T-helper 1 cell treated with Interleukin-12 subunit alpha and Interleukin-12 subunit beta and Interleukin-4 antibody, amounts not matched to agents 30 μg/mL and 1 μg/mL, for 36 hours (primary cell): ENCODE data around the gene CCDC91.

Experiments
- H3K27ac Mint-ChIP-seq: one replicate; pipeline ENCODE4 v1.8.0; 2021; ENCODE audit warnings: mild to moderate bottlenecking, mixed read lengths
- H3K27me3 Mint-ChIP-seq: one replicate; pipeline ENCODE4 v1.8.0; 2021; ENCODE audit warnings: low read depth, mixed read lengths
- H3K36me3 Mint-ChIP-seq: one replicate; pipeline ENCODE4 v1.8.0; 2021; ENCODE audit warnings: low read depth, mixed read lengths
- H3K4me1 Mint-ChIP-seq: one replicate; pipeline ENCODE4 v1.8.0; 2021; ENCODE audit warnings: low read depth, mixed read lengths
- H3K4me3 Mint-ChIP-seq: one replicate; pipeline ENCODE4 v1.8.0; 2021; ENCODE audit warnings: mild to moderate bottlenecking, moderate library complexity, mixed read lengths
- H3K9me3 Mint-ChIP-seq: one replicate; pipeline ENCODE4 v1.8.0; 2021; ENCODE audit warnings: mixed read lengths

Gene CCDC91, protein sequence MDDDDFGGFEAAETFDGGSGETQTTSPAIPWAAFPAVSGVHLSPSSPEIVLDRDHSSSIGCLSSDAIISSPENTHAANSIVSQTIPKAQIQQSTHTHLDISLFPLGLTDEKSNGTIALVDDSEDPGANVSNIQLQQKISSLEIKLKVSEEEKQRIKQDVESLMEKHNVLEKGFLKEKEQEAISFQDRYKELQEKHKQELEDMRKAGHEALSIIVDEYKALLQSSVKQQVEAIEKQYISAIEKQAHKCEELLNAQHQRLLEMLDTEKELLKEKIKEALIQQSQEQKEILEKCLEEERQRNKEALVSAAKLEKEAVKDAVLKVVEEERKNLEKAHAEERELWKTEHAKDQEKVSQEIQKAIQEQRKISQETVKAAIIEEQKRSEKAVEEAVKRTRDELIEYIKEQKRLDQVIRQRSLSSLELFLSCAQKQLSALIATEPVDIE

DNA sequence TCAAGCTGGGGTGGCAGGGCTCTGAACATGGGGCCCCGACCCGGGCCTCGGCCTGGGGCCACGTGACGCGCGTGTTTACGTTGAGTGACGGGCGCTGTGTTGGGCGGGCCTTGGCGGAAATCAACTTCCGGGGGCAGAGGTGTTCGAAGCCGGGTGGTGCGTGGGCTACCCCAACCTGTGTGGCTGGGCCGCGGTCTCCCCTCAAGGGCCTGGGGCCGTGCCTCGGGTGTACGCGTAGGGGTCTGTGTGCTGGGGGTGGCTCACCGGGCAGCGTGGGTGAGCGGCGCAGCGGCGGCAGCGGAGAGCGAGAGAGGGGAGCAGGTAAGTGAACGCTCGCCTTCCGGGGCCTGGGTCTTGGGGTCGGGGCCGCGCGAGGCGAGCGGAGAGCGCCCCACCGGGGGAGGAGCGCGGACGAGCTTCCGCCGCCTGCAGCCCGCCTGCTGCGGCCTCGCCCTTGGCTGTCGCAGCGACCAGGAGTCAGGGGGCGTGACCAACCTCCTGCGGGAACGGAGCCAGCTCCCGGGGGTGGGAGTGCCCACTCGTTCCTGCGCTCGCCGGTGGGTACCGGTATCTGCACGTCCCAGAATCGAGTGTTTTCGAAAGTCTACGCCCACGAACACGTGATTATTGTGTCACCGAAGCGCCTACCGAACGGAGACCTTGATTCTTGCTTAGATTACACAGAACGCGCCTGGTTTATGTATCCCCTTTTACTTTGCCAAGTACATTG, at the start of gene CCDC91:
TSS of gene CCDC91 (plus strand) at position 136 of the 730 bp plus-strand sequence. CDS start 66,760 bp downstream, outside the sequence.
- Mint-ChIP-seq H3K27me3 (no peaks in the 10 kb centered on the region), H3K4me1 (peaks cover 28% of the 10 kb centered on the region), H3K36me3 (peaks cover 18% of the 10 kb centered on the region), H3K4me3 (peak within 1 kb of the TSS; percentile 94), H3K9me3 (peaks cover 24% of the 10 kb centered on the region), H3K27ac (peak within 1 kb of the TSS; percentile 98)

DNA sequence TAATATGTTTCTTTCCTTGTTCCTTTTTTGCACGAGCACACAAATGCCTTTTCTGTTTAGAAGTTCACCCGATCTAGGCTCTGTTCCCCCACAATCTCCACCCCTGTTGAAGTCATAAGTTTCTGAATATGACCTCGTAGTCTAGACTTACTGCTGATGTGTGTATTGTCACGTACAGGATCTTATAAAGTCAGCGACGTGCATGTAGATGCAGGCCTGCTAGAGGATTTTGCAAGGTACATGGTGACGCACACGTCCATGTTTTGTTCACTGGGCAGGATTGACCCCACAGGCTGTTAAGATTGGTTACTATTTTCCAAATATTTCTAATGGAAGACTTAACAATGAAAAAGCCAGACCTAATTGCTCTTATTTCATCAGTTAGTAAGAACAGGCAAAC, 46.2 kb upstream of the CCDC91 start:
- no peaks in the 10 kb centered on the region for H3K27me3 Mint-ChIP-seq
- no peaks in the 10 kb centered on the region for H3K36me3 Mint-ChIP-seq
- no peaks in the 10 kb centered on the region for H3K4me1 Mint-ChIP-seq
- no peak overlapping the region for H3K27ac Mint-ChIP-seq
- H3K9me3 Mint-ChIP-seq = no peaks in the 10 kb centered on the region
- no peak overlapping the region for H3K4me3 Mint-ChIP-seq

DNA sequence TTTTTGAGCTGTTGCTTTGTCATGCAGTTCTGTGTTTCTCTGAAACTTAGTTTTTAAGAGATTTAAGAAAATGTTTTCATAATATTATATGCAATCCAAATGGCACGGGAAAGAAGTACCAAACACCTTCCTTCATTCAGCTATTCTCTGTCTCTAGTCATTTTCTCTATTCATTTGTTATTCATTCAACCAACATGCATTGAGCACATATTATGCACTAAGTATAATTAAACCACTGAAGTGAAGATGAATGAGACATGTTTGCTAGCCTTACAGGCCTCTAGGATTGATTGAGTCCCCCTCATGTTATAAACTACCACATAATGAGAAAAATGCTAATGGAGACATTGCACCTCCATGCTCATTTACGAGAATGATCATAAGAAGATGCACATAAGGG, 45.7 kb upstream of the CCDC91 start:
- no peaks in the 10 kb centered on the region for H3K27me3 Mint-ChIP-seq
- H3K4me1 Mint-ChIP-seq = no peaks in the 10 kb centered on the region
- no peaks in the 10 kb centered on the region for H3K9me3 Mint-ChIP-seq
- no peak overlapping the region for H3K27ac Mint-ChIP-seq
- H3K36me3 Mint-ChIP-seq = no peaks in the 10 kb centered on the region
- no peak overlapping the region for H3K4me3 Mint-ChIP-seq

DNA sequence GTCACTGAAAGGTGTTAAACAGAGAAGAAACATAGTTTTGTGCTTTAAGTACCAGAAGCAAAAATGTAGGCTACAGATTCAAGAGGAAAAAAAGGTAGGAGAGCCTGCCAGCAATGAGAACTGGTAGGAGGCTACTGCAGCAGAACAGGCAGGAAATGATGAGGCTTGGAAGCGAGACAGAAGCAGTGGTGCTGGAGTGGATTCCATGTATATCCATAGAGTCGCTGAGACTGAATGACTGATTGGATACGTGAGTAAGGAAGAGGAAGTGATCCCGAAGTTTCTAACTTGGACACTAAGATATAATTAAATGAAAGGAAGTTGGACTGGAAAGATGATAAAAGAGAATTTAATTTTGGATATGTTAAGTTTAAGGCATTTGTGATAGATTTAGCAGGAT, 45.0 kb upstream of the CCDC91 start:
- no peak overlapping the region for H3K4me3 Mint-ChIP-seq
- no peaks in the 10 kb centered on the region for H3K27me3 Mint-ChIP-seq
- no peaks in the 10 kb centered on the region for H3K9me3 Mint-ChIP-seq
- no peaks in the 10 kb centered on the region for H3K4me1 Mint-ChIP-seq
- no peaks in the 10 kb centered on the region for H3K36me3 Mint-ChIP-seq
- no peak overlapping the region for H3K27ac Mint-ChIP-seq

DNA sequence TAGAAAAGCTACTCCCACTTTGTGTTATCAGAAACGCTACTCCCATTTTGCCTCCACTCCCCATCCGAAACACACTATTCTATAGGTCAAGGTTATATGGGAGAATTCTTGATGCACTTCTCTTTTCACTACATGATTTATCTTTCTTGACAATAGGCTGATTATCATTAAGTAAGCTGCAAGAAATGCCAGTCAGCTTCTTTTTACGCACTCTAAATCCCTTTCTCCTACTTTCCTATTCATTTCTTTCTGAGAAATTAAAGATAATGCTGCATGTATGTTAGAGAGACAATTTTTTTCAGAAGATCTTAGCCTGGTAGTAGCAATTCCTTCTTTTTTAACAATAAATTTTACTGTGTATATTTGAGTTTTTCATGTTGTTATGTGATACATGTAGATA, 41.0 kb upstream of the CCDC91 start:
- no peak overlapping the region for H3K27ac Mint-ChIP-seq
- no peaks in the 10 kb centered on the region for H3K4me1 Mint-ChIP-seq
- no peaks in the 10 kb centered on the region for H3K27me3 Mint-ChIP-seq
- no peaks in the 10 kb centered on the region for H3K9me3 Mint-ChIP-seq
- no peaks in the 10 kb centered on the region for H3K36me3 Mint-ChIP-seq
- no peak overlapping the region for H3K4me3 Mint-ChIP-seq

DNA sequence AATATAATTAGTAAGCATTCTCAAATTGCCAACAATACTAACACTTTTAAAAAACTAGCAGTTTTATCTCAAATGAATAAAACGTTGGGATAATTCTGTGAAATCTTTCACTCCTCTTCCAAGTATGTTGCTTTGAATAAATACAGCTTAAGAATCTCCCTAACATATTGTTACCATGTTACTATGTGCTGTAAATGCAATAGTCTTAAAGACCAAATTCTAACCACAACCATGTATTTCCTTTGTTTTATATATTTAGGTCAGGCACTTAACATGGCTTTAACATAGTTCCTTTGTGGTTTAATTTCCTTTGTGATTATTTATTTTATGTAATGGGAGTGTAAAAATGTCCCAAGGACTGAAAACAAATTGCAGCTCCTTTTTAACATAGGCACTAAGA, 33.9 kb upstream of the CCDC91 start:
- no peaks in the 10 kb centered on the region for H3K9me3 Mint-ChIP-seq
- no peak overlapping the region for H3K4me3 Mint-ChIP-seq
- no peaks in the 10 kb centered on the region for H3K4me1 Mint-ChIP-seq
- H3K36me3 Mint-ChIP-seq = no peaks in the 10 kb centered on the region
- H3K27ac Mint-ChIP-seq = no peak overlapping the region
- no peaks in the 10 kb centered on the region for H3K27me3 Mint-ChIP-seq

DNA sequence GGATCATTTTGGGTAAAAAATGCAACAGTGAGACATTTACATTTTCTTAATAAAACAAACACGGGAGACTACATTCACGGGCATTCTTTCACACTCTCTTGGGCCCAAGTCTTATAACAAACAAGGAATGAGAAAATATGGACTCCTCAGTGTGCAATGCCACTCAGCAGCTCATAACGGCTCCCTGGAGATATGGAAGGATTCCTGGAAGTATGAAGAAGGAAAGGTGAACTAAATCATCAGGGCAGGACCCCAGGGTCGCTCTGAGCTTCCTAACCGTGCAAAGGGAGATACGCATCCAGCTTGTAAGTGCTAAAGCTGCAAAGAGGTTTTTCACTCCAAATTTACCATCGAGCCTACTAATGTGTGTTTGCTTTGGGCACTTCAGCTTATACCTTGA, 33.5 kb upstream of the CCDC91 start:
- Mint-ChIP-seq H3K27me3 (no peaks in the 10 kb centered on the region), H3K27ac (no peak overlapping the region), H3K9me3 (no peaks in the 10 kb centered on the region), H3K4me1 (no peaks in the 10 kb centered on the region), H3K4me3 (no peak overlapping the region), H3K36me3 (no peaks in the 10 kb centered on the region)

DNA sequence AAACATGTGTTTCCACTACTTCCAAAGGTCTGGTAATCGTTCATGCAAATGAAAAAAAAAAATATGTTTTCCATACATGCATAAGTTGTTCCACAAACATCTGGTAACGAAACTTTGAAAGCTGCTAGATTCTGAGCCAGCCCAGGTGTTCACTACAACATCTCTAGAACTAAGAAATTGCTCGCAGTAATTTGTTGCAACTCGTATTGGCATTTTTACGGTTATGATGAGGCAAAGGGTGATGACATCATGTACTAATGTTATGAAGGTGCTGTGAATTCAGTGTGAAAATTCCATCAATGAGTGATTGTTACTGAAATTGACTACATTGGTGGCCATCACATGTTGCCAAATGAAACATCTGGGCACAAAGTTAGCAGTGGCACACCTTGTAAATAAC, 31.9 kb upstream of the CCDC91 start:
- no peaks in the 10 kb centered on the region for H3K36me3 Mint-ChIP-seq
- no peaks in the 10 kb centered on the region for H3K4me1 Mint-ChIP-seq
- no peaks in the 10 kb centered on the region for H3K9me3 Mint-ChIP-seq
- H3K27me3 Mint-ChIP-seq = no peaks in the 10 kb centered on the region
- no peak overlapping the region for H3K4me3 Mint-ChIP-seq
- H3K27ac Mint-ChIP-seq = no peak overlapping the region

DNA sequence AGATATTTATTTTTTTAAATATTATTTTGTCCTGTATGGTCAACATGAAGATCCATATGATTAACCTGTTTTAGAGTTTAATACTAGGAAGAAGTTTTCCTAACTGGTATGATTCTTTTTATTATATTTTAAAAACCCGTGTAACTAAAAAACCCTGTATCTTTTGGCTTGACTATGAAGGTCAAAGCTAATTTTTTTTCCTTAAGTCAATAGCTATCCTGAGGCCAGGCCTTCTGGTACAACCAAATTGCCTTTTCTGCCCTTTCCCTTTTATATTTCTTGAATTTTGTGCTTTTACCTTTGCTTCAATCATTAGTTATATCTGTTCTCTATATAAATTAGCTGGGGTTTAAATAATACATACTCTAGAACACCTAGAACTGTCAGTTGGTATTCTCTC, 30.6 kb upstream of the CCDC91 start:
- Mint-ChIP-seq H3K27me3 (no peaks in the 10 kb centered on the region), H3K4me3 (no peak overlapping the region), H3K27ac (no peak overlapping the region), H3K4me1 (no peaks in the 10 kb centered on the region), H3K9me3 (no peaks in the 10 kb centered on the region), H3K36me3 (no peaks in the 10 kb centered on the region)

DNA sequence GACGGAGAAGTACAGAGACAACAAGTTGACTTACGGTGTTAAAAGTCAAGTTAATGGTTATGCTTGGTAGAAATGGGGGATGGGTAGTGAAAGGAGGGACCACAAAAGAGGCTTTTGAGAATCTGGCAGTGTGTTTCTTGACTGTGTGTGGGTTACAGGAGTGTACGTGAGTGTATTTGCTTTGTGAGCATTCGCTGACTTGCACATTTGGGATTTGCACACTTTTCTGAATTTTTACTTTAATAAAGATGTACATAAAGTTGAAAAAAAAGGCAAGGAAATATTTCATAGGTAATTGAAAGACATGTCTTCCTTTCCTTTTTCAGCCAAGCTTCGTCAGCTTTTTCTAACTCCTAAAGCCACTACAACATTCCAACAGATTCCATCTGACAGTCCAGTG, 28.6 kb upstream of the CCDC91 start:
- Mint-ChIP-seq H3K36me3 (no peaks in the 10 kb centered on the region), H3K4me1 (no peaks in the 10 kb centered on the region), H3K27ac (no peak overlapping the region), H3K4me3 (no peak overlapping the region), H3K27me3 (no peaks in the 10 kb centered on the region), H3K9me3 (no peaks in the 10 kb centered on the region)

DNA sequence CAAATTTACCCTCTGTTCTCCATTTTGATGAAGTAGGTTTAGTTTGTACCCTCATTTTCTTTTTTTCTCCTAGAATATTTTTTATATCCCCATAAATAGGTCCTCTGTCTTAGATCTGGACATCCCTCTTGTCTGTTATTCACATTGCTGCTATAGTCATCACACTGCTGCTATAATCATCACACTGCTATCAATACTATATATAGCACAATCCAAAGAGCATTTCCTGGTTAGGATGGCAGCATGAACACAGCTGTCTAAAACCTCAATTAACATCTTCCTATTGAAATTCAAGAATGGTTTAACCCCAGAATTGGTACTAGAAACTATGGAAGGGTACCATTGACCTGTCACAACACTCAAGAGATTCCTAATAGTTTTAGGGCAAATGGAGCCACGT, 27.6 kb upstream of the CCDC91 start:
- Mint-ChIP-seq H3K4me3 (no peak overlapping the region), H3K4me1 (no peaks in the 10 kb centered on the region), H3K36me3 (no peaks in the 10 kb centered on the region), H3K27me3 (no peaks in the 10 kb centered on the region), H3K9me3 (no peaks in the 10 kb centered on the region), H3K27ac (no peak overlapping the region)

DNA sequence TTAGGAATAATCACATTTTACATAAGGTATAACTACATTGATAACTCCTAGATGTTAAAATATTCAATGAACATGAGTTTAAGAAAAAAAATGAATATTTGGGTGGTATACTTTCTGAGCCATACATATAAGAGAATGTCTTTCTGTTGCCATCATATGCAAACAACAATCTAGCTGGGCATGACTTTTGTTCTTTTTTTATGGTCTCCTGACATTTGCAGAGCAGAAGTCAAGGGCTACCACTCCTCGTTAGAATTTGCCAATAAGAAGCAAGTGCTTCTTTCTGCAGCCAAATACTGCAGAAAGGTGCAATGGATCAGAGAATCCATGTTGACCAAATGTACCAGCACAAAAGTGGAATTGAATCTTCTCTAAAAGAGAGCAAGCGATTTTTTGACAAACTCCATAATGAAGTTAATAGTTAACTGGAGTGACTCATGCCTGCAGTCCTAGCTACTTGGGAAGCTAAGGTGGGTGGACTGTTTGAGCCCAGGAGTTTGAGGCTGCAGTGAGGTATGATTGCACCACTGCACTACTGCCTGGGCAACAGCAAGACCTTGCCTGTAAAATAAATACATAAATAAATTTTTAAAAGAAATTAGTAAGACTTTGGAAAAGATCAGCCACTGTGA, 25.5 kb upstream of the CCDC91 start:
- H3K4me3 Mint-ChIP-seq = no peak overlapping the region
- H3K36me3 Mint-ChIP-seq = no peaks in the 10 kb centered on the region
- H3K27me3 Mint-ChIP-seq = no peaks in the 10 kb centered on the region
- H3K4me1 Mint-ChIP-seq = no peaks in the 10 kb centered on the region
- H3K9me3 Mint-ChIP-seq = no peaks in the 10 kb centered on the region
- H3K27ac Mint-ChIP-seq = no peak overlapping the region

DNA sequence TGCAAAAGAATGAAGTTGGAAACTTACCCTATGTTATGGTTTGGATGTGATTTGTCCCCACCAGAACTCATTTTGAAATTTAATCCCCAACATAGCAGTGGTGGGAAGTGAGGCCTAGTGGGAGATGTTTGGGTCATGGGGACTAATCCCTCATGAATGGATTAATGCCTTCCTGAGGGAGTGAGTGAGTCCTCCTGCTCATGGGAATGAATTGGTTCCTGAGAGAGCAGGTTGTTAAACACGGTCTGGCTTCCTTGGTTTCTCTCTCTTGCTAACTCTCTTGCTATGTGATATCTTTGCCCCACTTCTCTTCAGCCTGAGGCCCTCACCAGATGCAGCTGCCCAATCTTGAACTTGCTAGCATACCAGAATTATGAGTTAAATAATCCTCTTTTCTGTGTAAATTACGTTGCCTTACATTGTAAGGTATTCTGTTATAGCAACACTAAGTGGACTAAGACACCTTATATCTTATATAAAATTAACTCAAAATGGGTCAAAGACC, 22.2 kb upstream of the CCDC91 start:
- Mint-ChIP-seq H3K9me3 (no peaks in the 10 kb centered on the region), H3K27me3 (no peaks in the 10 kb centered on the region), H3K36me3 (no peaks in the 10 kb centered on the region), H3K27ac (no peak overlapping the region), H3K4me1 (peaks cover 3% of the 10 kb centered on the region), H3K4me3 (no peak overlapping the region)

DNA sequence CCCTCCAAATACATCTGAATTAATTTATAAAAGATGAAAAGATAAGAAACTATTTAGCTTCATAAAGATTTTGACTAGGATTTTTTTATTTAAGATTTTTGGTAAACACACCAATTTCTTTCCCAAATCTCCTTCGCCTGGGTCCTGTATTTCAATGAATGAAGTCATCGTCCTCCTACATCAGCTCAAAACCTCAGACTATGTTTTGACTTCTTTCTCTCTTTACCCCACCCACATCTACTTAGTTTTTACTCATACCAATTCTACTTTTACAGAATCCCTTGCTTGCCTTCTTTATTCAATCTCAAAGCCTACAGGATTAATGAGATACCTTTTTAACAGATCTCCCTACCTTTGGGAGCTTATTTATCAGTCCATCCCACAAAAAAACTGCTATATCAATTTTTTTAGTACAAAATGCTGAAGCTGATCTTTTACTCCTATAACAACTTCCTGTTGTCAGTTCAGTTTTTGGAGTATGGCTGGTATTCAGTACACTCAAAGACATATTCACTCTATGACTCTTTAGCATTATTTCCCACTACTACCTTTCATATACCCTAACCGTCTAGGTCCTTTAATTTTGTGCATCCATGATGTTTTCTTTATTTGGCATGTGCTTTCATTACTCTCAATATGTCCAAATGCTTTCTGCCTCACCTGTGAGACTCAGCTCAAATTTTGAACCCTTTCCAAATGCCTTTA, 18.7 kb upstream of the CCDC91 start:
- H3K4me3 Mint-ChIP-seq = no peak overlapping the region
- H3K4me1 Mint-ChIP-seq = peaks cover 3% of the 10 kb centered on the region
- no peaks in the 10 kb centered on the region for H3K36me3 Mint-ChIP-seq
- no peaks in the 10 kb centered on the region for H3K27me3 Mint-ChIP-seq
- no peak overlapping the region for H3K27ac Mint-ChIP-seq
- H3K9me3 Mint-ChIP-seq = no peaks in the 10 kb centered on the region
